Umbilical cord (tissue), 2 donors: ENCODE results near the gene TMEM179. TPM values are rescaled to one million over a fixed set of nuclear protein-coding genes. Genes with fewer than 3 reads are reported as not detected.

Experiments
- DNase-seq: peaks from one replicate; pipeline ENCODE4 v3.0.0-alpha.2; 2015; ENCODE audit warnings: low spot score
- total RNA-seq: library from RNA; depleted of rRNA; stranded (reverse); fragments of >200 nt; gene quantifications from one replicate; pipeline ENCODE4 v1.2.3, GENCODE V29; 2014; ENCODE audit warnings: low replicate concordance; ENCODE audit not compliant: insufficient read depth

Gene TMEM179
- total RNA-seq, 1 donor from 2014 or later: 9.1 TPM

DNA sequence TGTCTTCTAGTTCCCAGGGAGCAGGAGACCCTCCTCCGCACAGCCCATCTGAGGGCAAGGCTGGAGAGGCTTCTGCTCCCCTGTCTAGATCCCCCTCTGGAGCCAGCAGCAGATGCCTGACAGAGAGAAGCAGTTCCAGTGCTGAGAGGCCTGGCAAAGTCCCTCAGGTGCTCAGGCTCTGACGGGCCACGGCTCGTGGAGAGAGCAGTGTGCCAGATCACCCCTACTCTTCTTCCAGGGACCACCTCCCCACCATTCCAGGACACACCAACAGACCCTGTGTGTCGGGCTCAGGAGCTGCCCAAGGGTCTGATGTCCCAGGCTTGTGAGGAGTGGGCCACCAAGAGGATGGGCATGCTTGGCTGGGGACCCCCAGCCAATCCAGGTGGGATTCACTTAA, 47.5 kb downstream of the TMEM179 start:
- no peak for DNase-seq

GRCh38 chr14:104556256-104557021, 48.1 kb downstream of the TMEM179 start:
- no peak for DNase-seq

GRCh38 chr14:104555430-104556255, 48.9 kb downstream of the TMEM179 start:
- no peak for DNase-seq

GRCh38 chr14:104554608-104555429, 49.8 kb downstream of the TMEM179 start:
- DNase-seq: peak; percentile 74

- DNase-seq: no peak
Measured at GRCh38 chr14:104554088-104554607, 50.4 kb downstream of the TMEM179 start.

DNA sequence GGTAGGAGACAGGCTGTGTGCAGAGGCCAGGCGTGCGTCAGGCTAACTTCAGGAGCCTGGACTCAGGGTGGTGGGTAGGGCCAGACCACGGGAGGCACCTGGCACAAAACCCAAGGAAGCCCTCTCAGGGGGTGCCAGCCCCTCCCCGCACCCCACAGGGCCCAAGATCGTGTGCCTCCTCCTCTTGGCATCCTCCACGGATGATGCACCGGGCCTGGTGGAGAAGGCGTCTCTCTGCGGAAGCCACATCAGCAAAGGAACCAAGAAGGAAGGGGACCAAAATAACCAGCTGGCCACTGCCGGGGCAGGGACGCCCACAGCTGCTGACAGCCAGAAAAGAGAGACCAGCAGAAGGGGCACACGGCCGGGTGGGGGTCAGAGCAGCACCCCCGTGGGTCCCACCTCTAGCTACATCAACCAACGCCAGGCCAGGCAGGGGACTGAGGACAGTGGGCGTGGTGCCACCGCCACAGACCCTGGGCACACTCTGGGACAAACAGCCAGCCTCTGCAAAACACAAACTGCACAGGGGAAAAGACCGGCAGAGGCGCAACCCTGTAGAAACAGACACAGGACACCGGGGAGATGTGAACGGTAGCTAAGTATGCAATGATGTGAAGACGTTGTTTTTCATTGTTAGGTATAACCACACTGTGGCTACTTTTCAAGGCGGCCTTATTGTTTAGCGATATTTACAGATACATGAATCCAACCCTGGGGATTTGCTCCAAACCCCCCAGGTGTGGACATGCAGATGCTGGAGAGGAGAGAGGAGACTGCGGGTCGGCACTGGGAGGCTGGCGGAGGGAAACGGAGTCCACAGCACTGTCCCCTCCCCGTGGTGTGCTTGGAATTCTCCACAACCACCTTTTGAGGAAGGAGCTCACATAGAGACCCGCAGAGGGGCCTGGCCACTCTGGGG, 51.1 kb downstream of the TMEM179 start:
- DNase-seq: no peak

DNA sequence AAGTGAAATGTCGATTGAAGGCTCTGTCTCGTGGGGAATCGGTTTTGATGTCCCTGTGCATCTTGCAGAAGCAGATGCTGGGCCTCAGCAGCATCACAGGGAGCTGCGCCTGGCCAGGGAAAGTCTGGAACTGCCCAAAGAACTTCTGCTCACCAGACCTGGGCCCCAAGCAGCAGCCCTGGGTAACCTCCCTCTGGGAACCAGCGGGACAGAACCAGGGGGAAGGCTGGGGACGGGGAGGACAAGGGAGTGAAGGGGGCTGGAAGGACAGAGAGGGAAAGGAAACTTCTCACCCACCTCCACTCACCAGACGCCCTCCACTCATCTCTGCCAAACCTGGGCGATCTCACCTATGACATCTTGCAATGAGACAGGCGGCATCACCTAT, 51.8 kb downstream of the TMEM179 start:
- DNase-seq: no peak

- no peak for DNase-seq
Measured at GRCh38 chr14:104551851-104552737, 52.5 kb downstream of the TMEM179 start.

- no peak for DNase-seq
Measured at GRCh38 chr14:104550861-104551728, 53.5 kb downstream of the TMEM179 start.

- DNase-seq: no peak
Measured at GRCh38 chr14:104550340-104550860, 54.2 kb downstream of the TMEM179 start.

DNA sequence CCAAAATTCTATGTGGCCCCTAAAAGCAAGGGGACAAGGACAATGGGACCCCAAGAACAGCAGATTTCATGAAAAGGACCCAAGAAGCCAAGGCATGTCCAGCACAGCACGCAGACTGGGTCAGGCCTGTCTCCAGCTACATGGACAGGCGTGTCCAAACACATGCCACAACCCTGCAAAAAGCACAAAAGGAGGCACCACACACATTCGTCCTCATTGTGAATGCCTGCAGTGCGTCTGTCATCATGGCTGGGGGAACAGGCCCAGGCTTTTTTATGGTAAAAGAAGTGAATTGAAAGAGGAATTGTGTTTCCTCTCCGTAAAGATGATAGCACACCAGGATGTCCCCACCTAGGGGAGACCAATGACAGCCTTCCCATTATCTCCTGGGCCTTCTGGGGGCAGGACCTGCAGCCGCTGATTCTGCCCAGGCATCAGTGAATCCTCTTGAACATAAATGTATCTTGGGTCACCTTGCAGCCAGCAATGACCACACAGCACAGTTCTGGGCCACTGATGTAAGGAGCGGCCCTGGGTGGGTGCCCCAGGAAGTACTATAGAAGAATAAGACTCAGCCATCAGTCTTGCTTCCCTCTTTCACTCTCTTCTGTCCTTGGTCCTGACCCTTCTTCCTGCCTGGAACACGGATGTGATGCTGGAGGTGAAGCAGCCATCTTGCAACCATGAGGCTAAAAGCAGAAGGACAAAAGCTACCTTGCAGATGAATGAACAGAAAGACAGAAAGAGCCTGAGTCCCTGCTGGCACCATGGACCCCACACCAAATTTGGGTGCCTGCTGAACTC, 54.8 kb downstream of the TMEM179 start:
- DNase-seq: no peak

DNA sequence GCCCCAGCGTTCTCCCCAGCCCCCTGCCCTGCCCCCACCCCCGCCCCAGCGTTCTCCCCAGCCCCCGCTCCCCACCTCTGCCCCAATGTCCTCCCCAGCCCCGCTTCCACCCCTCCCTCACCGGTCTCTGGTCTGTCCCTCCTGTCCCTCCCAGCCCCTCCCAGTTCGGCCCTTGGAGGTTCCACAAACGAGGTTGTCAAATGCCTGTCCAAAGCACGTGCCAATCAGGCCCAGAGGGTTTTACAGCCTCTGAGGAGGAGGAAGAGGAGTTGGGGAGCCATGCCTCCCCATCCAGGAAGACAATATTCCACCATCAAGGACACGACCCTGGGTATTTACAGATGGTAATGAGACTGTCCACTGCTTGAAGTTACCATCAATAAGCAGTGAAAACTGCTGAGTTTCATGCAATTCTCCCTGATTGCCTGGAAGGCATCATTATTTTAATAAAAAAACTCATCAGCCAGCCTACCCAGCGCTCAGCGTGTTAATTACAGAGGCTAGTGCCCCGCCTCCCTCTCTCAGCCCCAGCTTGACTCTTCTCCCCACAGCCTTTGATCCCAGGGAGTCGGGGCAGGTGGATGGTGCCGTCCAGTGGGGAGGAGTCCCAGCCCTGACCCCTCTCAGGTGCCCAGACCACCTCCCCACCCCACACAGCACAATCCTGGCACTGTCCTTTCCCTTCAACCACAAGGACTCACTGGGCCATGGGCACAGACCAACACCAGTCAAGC, 55.6 kb downstream of the TMEM179 start:
- DNase-seq: no peak

DNA sequence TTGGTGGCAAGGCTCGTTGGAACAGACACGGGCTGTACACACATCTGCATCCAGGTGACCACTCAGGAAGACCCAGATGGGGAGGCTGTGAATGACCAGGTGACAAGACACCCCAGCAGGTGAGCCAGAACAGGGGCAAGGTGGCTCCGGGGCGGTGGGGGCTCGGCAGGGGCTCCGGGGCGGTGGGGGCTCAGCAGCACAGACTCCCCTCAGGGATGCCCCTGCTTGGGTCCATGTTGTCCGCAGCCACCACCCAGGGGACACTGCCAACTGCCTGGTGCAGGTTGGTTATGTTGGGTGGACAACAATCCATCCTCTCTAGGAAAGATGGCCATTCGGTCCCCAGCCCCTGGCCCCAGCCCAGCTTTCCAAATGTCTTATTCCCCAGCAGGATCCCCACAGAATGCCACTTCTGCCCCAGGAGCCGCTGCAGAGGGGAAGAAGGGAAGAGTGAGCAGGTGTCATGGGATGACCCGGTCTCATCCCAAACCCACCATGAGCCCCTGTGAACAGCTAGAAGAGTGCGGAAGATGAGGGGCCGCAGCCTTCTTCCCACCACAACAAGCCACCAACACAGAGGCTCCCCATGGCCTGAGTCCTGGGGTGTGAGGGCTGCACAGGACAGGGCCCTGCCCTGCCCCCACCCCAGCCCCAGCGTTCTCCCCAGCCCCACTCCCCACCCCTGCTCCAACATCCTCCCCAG, 56.4 kb downstream of the TMEM179 start:
- no peak for DNase-seq

GRCh38 chr14:104547310-104547997, 57.1 kb downstream of the TMEM179 start:
- DNase-seq: no peak

- no peak for DNase-seq
Measured at GRCh38 chr14:104546591-104547309, 57.8 kb downstream of the TMEM179 start.
